ENCODE results near the gene ABHD14A.

ABHD14A gene

GRCh38 chr3:52021489-52022268 lies 46.8 kb downstream of the ABHD14A start:
- DNase-seq, result no peak

GRCh38 chr3:52022323-52023100 lies 47.6 kb downstream of the ABHD14A start:
- no peak for DNase-seq

- DNase-seq, result no peak
These were observed 48.4 kb downstream of the ABHD14A start for GRCh38 chr3:52023101-52023770.

GRCh38 chr3:52023860-52024764 lies 49.2 kb downstream of the ABHD14A start:
- no peak for DNase-seq

GRCh38 chr3:52024765-52025452 lies 50.0 kb downstream of the ABHD14A start:
- no peak for DNase-seq

- DNase-seq, result no peak
These were observed 50.6 kb downstream of the ABHD14A start for GRCh38 chr3:52025453-52025852.

GRCh38 chr3:52026041-52026440 lies 51.2 kb downstream of the ABHD14A start:
- DNase-seq, result no peak

GRCh38 chr3:52028572-52028971 lies 53.7 kb downstream of the ABHD14A start:
- no peak for DNase-seq

- no peak for DNase-seq
These were observed 54.2 kb downstream of the ABHD14A start for GRCh38 chr3:52029053-52029452.

- no peak for DNase-seq
These were observed 54.7 kb downstream of the ABHD14A start for GRCh38 chr3:52029535-52029934.

Data from stimulated activated CD4-positive, alpha-beta T cell treated with anti-CD3 and anti-CD28 coated beads, Interleukin-1b, Interleukin-23, amount 100 ng/mL, for 48 hours (primary cell).